HepG2 (cell line): ENCODE measurements around the gene FHIT.

Source experiments
- YY1 ChIP-seq: IDR thresholded peaks from 2 replicates; pipeline ENCODE4 v1.6.1; 2011; ENCODE audit warnings: low read length, low read depth, moderate library complexity, mild to moderate bottlenecking; ENCODE audit not compliant: insufficient read depth, insufficient replicate concordance
- ZBTB1 ChIP-seq: sonication (generic); formaldehyde crosslinking; IDR thresholded peaks from 2 replicates; pipeline ENCODE4 v1.4.0; 2020; ENCODE audit warnings: missing genetic modification reagents, borderline replicate concordance

- TF ChIP-seq YY1: no peak
- TF ChIP-seq ZBTB1 (CRISPR knock-in tag): no peak
Observed at GRCh38 chr3:60887574-60887973, 363.7 kb downstream of the FHIT start.
